Urothelium cell line (cell line): ENCODE results near the gene UGT1A7.
A peak's percentile ranks its signal among the peaks of the same experiment; 100 is the strongest.

Experiments used
- DNase-seq: peaks from one replicate; pipeline ENCODE4 v3.0.0; 2011; ENCODE audit warnings: low spot score, mixed read lengths
- FAIRE-seq: peaks from 2 replicates; lab custom pipeline; 2011; peaks lifted over from hg19 to GRCh38; lab: Jason Lieb, UNC

UGT1A7 gene

DNA sequence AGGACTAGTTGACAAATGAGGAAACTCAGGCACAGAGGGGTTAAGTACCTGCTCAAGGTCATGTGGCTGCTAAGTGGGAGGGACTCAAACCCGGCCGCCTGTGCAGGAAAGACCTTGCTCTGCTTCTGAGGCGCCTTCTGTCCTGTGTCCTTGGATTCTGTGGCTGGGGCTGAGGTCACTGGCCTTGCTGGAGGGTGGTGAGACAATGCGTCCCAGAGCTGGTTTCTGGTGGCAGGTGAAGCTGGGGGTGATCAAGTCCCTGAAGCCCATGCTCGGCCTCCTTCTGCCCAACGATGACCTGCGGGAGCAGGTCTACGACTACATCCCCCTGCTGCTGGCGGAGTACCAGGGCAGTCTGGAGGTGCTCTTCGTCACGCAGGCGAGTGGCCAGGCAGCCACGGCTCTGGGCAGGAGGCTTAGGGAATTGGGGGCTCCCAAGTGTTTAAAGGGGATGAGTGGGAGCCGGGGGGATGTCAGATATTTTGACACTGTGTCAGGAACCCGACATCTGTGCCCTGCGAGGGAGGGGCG, 112.5 kb downstream of the UGT1A7 start:
- FAIRE-seq (no peak), DNase-seq (no peak)

DNA sequence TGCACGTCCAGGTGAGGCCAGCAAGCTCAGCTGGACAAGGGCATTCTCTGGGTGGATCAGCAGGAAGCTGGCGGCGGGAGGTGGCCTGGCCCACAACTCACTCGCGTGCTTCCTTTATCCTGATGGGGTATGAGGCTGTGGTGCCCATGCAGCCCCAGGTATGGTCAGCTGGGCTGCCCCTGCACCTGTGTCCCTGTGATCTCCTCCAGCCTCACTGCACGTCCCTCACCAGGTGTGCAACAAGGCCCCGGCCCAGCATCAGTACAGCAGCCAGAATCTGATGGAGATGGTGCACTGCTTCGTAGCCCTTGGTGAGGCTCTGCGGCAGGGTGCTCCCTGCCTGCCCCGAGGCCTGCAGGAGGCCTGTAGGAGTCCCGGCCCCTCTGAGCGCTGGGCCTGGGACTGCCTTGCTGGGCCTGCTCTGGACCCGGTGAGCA, 114.1 kb downstream of the UGT1A7 start:
- FAIRE-seq (no peak), DNase-seq (no peak)

DNA sequence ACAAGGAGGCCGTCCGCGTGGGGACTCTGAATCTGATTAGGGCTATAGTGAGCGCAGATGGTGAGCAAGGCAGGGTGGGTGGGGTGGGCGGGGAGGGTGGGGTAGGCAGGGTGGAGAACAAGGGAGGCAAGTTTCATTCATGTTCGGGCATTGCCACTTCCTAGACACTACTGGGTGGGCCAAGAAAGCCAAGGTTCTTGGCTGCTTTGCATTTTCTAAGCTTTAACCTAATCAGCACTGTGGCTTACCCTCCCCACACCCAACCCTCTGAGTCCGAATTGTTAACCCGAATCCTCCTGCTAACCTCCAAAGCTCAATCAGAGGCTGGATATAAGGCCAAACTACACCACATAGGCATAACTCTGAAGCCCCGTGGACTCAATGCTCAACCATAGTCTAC, 114.6 kb downstream of the UGT1A7 start:
- FAIRE-seq = no peak
- no peak for DNase-seq

DNA sequence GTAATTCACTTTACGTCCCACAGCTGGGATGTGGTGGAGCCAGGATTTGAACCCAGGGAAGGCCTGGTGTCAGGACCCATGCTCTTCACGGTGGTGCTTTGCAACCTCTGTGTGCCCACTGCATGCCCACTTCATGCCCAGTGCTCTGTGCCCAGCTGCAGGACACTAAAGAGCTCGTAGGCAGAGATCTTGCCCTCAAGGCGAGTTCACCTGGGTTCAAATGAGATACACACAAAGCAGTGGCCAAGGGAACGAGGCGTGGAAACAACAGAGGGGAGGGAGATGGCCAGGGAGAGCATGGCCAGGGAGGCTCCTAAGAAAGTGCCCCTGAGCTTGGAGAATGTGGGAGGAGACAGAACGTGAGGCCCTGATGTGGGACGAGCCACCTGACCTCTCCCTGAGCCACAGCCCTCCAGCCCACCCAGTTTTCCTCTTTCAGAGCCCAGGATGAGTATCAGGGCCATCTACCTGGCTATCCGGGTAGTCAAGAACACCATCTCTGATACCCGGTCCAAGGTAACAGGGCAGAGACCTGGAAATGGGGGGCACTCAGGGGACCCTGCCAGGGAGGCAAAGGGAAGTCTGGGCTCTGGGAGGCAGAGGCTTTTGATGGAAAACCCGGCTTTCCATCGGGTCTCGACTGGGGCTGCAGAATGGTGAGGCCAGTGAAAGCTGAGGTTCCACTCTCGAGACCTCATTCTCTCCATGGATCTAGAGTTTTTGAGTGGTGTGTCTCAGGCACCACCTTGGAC, 116.8 kb downstream of the UGT1A7 start:
- DNase-seq (no peak), FAIRE-seq (no peak)

DNA sequence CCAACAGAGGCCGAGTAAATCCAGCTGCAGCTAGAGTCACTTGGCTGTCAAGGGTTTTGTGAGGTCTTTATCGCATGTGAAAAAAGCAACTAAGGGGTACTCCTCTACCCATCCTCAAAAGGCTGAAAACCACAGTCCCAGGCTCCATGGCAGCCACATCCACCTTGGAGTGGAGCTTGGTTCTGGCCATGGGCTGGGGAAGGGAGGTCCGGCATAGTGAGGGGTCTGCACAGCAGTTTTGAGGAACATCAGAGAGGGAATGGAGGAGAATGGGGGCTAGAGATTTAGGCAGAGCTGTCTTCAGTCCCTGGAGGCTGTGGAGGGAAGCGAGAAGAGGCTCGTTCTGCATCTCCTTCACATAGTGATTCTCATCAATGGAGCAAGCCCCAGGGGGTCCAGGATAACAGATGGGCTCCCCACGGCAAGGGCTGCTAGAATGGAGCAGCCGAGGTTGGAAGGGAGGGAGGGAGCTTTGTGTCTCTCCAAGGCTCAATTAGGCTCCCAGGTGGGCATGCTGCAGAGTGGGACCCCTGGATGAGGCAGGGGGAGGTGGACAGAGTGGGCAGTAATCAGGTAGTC, 117.5 kb downstream of the UGT1A7 start:
- FAIRE-seq (no peak), DNase-seq (no peak)

DNA sequence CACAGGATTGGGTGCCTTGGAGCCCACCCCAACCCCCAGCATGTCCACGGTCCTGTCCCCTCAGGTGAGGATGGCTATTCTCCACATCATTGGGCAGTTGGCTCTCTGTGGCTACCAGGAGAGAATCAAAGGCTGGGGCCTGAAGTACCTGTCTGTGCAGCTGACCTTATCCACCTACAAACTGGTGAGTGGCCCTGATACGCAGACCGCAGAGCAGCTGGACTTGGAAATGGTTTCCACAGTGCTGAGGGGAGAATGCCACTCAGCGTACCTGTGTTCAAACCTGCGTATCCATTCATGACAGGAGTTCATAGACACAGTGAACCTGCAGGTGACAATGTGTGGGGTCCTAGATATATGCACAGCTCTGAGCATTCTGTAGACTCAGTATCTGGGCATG, 118.0 kb downstream of the UGT1A7 start:
- FAIRE-seq (no peak), DNase-seq (no peak)

DNA sequence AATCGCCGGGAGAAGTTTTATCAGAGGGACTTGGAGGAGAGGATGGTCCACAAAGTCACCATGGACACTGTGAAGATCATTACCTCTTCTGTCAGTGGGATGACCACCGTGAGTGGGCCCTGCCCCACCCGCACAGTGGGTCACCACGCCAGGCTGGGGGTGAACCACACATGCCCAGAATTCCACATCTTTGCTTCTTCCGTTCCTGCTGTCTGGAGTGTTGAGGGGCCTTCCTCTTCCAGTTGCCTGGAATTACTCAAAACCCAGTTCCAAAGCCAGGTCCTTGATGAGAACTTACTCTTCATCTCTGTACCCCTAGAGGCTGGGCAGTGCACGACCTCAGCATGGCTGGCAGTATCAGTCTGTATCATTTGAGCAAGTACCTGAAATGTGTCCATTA, 118.5 kb downstream of the UGT1A7 start:
- no peak for DNase-seq
- FAIRE-seq = no peak

DNA sequence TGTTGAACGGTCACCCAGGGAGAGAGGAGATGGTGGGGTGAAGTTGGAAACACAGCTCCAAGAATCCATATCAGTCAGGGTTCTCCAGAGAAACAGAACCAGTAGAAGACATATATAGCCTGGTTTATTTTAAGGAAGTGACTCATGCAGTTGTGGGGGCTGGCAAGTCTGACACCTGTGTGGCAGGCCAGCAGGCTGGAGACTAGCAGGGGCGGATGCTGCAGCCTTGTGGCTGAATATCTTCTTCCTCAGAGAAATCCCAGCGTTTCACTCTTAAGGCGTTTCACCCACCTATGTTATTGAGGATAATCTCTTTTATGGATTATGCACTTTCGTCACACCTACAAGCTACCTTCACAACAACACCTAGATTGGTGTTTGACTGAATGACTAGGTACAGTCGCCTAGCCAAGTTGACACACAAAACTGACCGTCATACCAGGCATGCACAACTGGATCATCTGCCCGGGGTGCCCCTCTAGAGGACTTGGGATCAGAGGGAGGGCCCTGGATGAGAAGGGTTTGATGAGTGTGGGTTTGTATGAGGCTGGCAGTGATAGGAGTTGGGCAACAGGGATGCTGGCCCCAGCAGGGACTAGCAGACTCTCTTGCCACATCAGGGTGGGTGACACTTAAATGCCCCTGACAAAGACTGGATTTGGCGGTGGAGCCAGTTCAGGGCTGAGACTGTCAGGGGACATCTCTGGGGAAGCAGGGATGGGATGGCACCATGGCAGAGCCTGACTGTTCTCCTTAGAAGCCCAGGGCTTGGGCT, 119.8 kb downstream of the UGT1A7 start:
- DNase-seq = peak; percentile 79
- no peak for FAIRE-seq

DNA sequence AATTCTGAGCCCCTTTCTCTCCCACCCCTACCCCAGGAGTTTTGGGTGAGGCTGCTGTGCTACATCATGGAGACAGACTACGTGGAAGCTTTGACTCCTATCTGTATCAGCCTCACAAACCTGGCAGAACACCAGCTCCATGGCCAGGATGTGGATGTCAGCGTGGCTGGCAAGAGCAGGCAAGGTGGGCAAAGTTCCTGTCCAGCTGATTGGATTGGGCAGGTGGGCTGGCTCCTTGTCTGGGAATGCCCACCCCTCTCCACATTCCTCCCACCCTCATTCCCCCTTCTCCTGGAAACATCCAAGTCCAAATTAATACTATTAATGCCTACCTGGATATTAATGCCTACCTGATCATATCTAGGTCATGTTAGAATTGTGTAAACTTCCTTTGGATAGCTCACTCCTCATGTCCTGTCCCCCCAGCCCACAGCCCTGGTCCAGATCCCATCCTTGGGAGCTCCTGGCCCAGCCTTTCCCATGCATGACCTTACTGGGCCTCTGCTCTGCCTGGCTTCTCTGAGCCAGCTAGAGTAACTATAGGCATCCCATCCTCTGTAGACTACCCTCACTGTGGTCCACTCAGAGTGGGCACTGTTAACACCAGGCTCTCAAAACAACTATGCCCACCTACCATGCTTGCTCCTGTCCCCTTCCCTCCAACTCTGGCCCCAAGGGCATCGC, 120.6 kb downstream of the UGT1A7 start:
- FAIRE-seq (no peak), DNase-seq (no peak)

DNA sequence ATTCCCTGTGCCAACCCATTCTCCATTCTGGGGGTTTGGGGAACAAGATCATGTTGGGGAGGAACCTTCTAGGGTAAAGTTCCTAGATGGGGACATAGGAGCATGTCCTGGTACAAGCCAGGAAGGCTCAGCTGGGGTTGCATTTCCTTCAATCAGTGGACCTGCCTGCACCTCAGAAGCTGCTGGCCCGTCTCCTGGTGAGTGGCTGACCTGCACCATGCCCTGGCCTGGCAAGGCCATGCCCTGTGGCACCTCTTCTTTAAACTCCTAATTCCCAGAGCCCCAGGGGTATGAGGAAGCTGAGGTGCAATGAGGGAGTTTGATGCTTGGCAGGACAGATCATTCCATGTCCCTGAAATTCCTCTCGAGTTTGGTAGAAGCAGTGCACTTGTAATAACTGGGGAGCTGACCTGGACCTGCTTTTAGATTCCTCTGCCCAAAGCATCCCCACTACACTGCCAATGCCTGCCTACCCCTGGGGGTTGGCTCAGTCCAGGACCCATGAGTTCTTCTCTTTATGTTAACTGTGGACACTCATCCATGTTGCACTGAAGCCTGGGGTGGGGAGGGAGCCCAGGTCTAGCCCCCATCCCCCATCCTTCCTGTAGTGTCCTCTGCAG, 121.7 kb downstream of the UGT1A7 start:
- FAIRE-seq (no peak), DNase-seq (no peak)

DNA sequence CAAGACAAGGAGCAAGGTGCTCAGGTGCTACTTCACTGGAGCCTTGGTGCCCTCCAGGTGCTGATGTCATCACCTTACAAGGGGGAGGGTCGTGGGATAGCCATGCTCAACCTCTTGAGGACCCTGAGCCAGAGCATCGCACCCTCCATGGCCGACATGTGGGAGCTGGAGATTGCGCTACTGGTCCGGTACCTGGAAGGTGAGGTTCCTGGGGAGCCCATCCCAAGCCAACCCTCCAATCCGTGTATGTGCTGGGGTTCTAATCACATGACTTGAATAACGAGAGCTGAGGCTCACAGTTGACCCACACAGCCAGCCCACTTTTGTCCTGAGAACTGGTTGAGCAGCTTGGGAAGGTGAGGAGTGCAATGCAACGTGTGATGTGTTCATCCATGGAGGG, 122.3 kb downstream of the UGT1A7 start:
- no peak for FAIRE-seq
- no peak for DNase-seq

DNA sequence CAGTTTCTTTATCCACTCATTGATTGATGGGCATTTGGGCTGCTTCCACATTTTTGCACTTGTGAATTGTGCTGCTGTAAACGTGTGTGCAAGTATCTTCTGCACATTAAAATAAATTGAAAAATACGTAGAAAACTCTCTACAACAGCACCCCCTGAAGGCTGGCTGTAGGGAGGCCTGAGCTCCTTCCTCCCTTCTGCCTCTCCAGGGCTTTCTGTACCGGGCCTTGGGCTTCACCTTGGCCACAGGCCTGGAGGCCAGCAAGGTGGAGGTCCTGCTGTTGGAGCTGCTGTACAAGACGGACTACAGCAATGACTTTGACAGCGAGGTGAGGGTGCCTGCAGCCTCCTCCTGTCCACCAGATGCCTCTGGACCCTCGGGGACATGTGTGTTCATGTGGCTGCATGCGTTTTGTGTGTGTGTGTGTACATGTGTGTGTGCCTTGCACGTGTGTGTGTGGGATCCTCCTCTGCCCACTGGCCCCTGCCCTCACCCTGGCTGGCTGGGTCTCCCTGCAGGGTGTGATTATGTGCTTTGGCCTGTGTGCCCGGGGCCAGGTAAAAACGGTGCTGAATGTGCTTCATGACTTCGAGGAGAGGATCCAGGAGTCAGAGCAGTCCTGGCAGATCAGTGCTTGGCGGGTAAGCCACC, 125.6 kb downstream of the UGT1A7 start:
- FAIRE-seq (no peak), DNase-seq (no peak)

DNA sequence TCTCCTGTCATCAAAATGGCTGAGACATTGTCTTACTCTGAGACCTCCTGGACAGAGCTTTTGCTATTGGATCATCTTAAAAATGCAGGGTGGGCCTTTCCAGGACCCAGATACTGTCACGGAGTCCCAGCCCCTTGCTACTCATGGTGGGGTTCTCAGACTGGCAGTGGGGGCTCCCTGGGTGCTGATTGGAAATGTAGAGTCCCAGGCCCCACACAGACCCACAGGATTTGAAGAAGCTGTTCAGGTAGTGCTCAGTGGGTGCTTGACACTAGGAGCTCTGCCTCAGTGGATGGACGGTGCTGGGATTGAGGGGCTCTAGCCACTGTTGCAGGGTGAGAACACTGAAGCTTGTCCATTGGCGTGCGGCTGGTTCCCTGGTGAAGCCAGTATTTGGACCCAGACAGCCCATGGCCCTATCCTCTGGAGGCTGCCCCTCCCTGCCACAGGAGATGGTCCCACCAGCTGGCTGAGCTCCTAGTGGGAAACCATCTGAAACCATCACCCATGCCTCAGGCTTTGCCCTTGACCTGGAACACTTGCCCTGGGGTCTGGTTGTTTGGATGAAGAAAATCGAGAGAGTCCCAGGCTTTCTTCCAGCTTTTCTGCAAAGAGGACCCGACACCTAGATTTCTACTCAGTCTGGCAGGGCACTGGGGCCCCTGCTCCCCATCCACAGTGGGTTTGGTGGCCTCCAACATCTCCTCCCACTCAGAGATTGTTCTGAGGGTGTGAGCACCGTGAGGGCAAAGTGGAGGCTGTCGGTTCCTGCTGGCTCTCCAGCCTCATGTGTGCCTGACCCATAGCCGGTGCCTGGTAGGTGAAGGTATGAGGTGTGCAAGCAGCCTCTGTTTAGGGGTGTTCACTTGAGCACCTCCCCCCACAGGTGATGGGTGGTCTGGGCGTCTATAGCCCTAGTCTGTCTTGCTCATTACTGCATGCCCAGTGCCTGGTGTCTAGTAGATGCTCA, 126.5 kb downstream of the UGT1A7 start:
- DNase-seq = no peak

DNA sequence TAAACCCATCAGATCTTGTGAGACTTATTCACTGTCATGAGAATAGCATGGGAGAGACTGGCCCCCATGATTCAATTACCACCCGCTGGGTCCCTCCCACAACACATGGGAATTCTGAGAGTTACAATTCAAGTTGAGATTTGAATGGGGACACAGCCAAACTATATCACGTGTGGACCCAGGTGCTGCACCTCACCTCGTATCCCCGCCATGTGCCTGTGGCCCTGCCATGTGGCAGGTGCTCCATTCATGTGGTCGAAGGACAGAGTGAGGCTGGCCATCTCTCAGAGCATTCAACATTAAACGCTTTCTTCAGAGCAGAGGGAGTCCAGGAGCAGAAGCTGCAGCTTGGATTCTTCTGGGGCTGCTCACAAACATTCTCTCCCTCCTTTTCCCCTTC, 128.7 kb downstream of the UGT1A7 start:
- FAIRE-seq = no peak
- no peak for DNase-seq

More for the DNA sequence above, 126.5 kb downstream of the UGT1A7 start:
- FAIRE-seq = no peak

DNA sequence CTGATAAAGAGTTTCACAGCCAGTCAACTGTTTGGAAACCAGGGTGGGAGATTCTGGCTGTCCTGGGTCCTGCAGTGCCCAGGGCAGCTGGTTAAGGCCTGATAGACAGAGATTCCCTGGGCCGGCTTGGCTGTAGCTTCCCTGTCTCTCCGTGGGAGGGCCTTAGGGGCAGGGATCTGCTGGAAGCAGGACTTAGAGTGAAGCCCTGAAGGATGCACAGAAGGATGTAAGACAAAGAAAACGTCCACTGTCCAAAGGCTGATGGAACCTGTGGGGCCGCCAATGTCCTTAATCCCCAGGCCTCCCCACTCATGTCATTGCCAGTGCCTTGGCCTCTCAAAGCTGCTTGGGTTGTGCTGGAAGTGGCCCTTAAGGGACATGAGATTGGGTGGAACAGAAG, 129.4 kb downstream of the UGT1A7 start:
- no peak for FAIRE-seq
- no peak for DNase-seq

DNA sequence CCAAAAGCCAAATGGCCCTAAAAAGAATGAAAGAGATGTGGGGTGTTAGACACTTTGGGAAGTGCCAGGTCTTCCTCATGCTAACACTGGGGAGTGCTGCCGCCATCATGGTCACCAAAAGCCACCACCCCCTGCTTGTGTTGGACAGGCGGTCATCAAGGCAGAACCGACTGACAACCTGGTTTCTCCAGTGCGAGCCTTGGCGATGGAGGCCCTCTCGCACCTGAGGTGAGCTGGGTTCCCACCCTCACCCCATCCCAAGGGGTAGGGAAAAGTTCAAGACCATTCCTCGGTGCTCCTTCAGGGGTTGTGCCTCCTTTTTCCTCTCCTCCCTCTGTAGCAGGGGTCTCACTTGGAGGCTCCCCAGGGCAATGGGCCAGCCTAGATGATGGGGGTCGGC, 130.0 kb downstream of the UGT1A7 start:
- DNase-seq (no peak), FAIRE-seq (no peak)

DNA sequence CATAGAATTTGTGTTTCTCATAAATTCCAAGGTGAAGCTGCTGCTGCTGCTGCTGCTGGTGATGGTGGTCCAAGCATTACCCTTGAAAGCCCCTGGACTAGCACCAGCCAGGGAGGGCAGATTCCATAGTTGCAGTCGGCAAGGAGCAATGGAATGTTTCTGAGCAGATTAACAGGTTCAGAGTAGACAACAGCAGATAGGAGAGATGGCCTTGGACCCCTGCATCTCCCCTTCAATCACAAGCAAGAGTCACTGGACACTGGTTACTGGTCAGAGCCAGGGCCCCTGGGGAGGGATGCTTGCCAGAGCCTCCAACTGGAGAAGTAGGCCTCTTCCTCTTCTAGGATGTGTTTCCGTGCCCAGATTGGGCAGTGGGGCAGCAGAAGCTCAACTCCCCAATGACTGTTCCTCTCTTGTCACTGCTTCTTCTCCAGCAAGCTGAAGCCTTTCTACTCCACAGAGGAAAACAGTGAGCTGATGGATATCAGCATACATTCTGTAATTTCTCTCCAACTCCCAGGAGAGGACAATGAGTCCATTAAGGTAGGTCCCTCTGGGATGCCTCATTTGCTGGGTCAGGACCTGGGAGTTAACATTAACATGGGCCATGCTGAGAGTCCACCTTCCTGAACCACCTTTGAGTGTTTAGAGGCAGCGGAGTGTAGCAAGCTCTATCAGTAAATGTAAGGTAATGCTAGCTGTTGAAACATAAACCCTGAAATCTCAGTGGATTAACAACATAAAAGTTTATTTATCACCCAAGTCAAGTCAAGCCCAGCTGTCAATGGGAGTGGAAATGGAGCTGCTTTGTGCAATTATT, 131.7 kb downstream of the UGT1A7 start:
- no peak for DNase-seq
- no peak for FAIRE-seq
